GM19240 (cell line): ENCODE data around the gene CELF2.
"Not testable (repeated sequence)": the region's sequence is repeated elsewhere in the genome, so short reads cannot be mapped to it uniquely, and the experiment has no call there.

Experiments used
- DNase-seq: peaks from one replicate; pipeline ENCODE4 v3.0.0; 2011; ENCODE audit warnings: low spot score; ENCODE audit not compliant: insufficient read length

The CELF2 gene

DNA sequence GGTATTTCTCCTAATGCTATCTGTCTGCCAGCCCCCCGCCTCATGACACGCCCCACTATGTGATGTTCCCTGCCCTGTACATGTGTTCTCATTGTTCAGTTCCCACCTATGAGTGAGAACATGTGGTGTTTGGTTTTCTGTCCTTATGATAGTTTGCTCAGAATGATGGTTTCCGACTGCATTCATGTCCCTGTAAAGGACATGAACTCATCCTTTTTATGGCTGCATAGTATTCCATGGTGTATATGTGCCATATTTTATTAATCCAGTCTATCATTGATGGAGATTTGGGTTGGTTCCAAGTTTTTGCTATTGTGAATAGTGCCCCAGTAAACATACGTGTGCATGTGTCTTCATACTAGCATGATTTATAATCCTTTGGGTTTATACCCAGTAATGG is 109.3 kb downstream of the CELF2 start:
- DNase-seq: not testable (repeated sequence)

DNA sequence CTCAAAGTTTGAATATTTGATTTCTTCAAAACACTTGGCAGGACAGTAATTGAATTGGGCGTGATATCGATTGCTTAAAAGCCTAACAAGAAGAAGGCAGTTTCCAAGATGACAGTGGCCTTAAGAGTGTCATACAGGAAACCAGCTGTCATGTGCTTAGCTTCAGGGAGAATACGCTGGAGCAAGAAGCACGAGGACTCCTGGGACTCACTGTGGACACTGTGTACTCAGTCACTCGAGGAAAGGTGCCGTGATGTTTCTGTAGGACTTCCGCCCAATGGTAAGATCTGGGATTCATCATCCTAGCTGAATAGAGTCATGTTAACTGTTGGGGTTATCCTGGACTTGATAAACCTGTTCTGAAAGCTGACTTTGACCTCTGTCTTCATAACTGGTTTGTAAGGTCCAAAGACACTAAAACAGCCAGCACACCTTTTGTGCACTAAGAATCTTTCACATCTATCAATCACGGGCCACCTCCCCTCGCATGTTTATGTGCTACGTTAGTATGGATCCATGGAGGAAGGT is 113.5 kb downstream of the CELF2 start:
- DNase-seq: no peak

DNA sequence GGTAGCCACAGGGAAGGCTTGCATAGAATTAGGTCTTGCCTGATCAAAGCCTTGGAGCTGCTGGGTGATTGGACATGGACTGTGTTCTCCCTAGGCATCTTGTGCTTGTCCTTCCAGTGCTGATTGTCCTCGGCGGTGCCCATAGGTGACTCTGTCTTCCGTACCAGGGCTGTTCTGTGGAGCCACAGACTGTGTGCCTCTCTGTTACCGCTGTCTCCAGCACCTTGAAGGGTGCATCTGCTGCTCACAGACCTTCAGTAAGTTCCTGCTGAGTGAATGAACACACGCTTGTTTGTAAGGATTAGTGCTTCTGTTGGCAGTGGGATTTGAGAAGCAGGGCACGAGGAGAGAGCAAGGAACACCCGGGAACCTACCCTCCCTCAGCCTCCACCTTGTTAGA is 116.7 kb downstream of the CELF2 start:
- DNase-seq: no peak

DNA sequence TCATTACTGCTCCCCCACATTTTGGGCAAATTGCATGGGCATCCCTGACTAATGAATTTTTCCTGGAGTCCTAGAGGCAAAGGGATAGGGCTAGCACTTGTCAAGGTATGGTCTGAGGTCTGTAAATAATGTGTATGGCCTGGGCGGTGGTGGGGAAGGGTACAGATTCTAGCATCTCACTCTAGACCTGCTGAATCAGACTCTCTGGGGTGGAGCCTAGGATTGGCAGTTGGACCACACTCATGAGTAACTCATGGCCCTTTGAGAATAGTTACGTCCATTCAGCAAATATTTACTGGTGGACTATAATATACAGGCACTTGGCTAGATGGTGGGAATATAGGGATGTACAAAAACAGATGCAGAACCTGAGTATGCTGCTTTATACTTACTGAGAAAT is 118.0 kb downstream of the CELF2 start:
- no peak for DNase-seq

DNA sequence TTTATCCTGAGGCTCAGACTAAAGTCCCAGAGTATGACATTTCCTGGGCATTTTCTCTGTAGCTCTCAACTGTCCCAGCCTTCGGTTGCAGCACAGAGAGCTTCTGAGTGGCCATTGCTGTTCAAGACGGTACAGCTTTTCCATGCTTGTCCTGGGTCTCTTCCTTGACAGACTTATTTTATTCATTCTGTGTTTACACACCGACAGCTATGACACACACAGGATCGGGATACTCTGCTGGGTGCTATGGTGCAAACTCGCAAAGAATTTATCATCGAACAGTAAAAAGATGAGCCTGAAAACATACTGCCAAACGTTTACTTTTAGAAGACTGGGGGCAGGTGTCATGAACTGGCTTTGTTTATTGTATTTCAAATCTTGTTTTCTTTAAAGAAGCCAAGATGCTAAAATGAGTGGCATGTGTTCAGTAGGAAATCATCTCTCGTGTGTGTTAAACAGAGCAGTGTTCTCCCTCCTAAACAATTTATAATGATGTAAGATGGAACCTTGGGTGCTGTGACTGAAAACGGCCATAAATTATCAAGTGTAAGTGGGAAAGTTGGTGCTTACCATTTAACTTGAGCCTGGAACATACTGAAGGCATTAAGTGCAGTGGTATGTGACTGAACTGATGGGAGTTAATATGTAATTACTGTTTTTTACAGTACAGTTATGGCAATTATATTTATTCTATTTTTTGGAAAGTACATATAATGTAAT is 120.8 kb downstream of the CELF2 start:
- DNase-seq: no peak

DNA sequence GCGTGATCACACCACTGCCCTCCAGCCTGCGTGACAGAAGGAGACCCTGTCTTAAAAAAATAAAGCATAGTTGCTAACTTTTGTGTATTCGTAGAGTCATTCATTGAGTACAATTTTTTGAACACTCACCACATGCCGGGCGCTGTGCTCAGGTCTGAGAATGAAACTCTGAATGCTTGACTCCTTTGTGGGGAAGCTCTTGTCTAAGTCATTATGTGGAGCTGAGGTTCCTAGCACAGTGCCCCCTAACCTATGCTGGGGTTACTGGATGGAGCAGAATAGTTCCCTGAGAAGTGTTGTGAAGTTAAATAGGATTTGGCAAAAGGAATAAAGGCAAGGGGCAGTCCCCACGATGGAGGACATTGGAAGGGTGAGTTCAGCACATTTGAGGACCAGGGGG is 123.3 kb downstream of the CELF2 start:
- no peak for DNase-seq

DNA sequence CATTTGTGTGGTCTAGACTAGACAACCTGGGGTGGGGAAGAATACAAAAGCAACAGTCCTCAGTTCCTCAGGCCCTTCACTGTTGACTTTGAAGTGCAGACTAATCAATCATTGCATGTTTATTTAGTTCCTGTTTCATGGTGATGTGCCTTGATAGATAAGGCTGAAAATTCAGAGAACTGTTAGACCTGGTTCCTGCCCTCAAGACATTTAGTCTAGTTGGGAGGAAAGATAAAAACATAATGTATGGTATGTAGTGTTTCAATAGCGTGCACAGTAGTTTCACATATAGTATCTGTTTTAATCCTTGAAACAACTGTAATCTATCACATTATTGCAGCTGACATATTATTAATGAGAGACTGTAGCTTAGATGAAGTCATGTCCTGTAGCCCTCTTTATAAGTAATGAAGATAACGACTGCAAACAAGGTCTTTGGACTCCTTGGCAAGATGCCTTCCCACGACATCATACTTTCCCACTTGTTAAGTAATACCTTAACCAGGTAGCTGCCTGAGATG is 124.0 kb downstream of the CELF2 start:
- no peak for DNase-seq

DNA sequence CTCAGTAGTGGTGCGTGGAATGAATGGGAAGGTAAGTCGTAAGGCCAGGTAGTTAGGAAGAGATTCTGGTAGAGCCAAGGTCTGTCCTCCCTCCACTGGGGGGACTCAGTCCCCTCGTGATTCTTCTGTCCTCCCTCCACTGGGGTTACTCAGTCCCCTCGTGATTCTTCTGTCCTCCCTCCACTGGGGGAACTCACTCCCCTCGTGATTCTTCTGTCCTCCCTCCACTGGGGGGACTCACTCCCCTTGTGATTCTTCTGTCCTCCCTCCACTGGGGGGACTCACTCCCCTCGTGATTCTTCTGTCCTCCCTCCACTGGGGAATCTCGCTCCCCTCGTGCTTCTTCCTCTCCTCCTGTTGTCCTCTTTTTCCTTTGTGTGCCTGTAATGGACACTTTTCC is 125.1 kb downstream of the CELF2 start:
- no peak for DNase-seq

DNA sequence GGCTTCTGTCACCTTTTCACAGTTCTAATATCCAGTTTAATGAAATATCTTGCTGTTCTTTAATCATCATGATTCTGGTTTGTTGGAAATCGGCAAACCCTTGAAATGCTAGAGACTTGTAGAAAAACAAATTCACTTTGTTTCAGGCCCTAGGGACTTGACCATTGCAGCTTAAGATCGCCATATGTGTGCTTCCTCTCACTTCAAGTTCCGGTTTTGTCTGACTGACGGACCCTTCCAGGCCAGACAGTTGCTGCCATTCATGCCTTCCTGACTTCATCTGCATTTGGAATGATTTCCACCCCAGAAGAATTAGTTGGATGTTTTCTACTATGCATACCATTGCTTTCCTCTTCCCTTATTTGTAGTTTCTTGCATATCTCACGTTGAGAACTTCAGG is 125.6 kb downstream of the CELF2 start:
- no peak for DNase-seq

DNA sequence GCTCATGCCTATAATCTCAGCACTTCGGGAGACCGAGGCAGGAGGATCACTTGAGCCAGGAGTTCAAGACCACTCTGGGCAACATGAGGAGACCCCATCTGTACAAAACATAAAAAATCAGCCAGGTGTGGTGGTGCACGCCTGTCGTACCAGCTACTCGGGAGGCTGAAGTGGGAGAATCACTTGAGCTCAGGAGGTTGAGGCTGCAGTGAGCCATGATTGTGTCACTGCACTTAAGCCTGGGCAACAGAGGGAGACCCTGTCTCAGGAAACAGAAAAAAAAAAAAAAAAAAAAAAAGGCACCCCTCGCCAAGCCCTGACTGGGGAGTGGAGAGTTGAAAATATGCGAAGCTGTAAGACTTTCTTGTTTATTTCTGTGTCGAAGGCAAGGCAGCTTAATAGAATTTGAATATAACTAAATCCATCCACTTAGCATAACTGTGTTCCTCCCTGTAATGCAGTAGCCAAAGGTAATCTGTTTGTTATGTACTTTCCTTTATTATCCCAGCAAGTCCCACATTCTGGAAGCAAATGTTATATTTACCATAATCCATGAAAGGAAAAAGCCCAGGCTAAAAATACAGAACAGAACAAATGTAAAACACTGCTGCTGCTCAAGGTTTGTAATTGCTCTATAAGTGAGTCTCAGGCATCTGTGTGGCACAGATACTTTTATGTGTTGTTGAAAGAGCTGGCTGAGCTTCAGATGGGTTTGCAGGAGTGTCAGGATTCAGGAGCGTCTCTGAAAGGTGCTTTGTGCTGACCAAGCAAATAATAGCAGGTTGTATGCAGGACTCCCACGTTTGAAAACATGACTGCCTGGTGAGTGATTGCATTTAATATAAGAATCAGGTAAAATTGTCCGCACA is 127.2 kb downstream of the CELF2 start:
- DNase-seq: no peak

DNA sequence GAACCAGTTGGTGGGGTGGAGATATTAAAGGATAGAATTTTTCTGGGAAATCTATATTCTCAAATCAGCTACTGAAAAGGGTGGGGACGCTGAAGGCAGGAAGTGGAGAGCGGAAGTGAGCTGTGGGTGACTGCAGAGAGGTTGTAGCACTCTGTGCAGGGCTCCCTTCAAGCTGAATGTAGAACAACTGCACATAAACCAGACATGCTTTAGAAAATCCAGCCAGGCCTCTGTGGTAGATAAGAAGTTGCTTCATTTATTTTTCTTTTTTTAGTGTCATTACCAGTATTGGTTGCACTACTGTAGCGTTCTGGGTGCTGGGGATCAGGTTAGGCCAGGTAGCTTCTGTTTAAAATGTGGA is 127.8 kb downstream of the CELF2 start:
- DNase-seq: no peak

DNA sequence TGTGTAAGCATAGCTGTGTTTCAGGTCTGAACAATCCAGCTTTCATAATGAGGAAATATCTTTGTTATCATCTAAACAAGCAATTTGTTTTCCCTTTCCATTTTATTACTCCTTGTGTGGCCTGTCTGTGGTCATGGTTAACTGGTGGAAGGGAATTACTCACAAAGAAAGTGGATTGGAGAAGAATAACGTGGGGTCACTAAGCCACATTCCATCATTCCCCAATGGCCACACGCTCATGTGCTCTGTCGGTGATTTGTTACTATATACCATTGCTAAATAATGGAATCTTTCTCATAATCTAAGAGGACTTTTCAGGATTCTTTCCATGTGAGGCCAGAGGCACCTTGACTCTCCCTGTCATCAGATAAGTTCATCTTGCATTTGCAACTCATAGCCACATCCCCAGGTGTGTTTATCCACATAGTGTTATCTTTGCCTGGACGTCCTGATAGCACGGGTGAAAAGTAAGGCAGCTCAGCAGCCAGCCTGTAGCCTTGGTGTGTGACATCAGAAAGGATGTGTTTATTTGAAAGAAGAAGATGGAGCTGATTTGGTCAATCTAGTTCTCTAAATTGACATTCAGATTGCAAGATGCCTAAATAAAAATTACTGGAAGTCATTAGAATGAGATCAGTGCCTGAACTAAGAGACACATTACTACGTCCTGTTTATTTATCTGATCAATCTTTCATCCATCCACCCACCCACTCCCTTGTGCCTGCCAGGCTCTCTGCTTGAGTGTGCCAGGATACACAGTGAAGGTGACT is 128.9 kb downstream of the CELF2 start:
- DNase-seq: no peak

DNA sequence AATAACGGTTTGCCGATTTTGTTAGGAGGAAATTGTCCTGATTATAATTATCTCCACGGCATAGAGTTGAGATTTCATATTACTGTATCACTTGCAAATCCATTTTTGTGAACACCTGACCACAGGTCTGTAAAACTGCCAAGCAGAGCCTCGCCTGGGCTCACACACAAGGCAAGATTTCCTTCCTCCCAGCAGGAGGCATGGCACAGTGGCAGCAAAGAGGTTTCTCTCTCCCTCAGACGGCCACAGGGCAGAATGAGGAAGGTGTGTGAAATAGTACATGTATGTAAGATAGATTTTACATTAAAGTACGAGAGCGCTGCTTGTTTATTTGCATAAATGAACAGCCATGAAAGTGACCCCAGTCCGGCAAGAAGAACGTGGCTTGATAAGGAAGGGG is 130.1 kb downstream of the CELF2 start:
- DNase-seq: no peak

DNA sequence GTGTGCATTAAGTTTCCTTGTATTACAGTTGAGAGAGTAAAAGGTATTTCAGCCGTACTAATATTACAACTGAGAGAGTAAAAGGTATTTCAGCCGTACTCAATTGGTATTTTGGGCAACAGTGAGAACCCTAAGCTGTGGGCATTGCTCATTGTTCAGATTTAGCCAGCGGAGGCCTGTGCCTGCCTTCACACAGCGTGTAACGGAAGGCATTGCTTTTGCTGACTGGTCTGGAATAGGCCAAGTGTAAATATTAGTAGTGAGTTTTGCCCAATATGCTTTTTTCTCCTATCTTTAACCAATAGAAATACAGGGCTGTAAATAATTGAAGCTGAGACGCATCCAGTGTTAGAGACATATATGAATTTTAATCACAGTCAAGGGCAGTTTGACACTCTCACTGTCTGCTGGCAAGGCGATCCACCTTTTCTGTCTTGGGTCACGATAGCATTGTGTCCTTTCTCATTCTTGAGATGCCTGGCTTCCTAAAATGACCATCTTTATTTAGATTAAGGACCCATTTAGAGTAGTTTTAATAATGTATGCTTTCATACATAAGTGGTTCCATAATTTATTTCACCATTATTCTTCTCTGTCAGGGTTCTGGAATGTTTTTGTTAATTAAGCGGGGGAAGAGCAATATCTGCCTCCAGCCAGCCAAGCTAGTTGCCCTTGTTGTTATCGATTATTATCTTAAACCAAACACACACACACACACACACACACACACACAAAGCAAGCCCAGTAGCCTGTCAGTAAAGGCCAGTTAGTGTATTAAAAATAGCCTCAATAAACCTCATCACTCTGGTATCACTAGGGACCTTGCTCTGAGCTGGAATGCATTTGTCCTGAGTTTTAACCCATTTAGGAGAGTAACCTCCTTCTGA is 130.7 kb downstream of the CELF2 start:
- DNase-seq: no peak

DNA sequence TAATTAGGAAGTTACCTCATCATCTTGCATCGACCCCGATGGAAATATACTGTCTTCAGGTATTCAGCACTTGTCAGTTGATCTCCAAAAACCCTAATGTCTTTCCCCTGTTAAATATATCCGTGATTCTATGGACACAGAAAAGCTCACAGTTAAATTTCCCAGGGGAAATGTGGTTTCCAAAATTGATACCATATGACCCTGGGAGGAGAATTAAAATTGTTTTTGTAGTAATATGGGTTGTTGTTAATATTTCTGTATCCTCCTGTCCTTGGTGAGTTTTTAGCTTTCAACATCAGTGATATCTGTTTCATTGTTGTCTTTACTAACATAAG is 132.1 kb downstream of the CELF2 start:
- no peak for DNase-seq

DNA sequence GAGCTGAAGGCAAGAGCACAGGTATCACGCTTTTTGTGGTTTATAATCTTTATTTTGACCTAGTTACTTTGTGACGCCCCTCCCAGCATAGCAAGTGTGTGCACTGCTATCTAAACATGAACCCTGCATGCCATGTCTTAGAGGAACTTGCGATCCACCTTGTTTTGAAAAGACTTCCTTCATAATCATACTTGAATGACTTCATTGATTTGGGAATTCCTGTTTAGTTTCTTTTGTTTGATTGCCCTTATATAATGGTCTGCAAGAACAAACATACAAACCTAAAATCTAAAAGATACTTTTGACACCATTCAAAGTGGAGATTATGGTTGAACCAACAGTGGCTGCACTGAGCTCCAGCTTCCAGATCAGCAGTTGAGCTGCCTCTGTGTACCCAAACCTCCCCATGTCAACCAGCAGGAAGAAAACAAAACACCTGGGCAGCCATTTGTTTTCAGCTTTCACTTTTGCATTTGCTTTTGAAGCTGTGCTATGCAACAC is 132.6 kb downstream of the CELF2 start:
- DNase-seq: no peak

DNA sequence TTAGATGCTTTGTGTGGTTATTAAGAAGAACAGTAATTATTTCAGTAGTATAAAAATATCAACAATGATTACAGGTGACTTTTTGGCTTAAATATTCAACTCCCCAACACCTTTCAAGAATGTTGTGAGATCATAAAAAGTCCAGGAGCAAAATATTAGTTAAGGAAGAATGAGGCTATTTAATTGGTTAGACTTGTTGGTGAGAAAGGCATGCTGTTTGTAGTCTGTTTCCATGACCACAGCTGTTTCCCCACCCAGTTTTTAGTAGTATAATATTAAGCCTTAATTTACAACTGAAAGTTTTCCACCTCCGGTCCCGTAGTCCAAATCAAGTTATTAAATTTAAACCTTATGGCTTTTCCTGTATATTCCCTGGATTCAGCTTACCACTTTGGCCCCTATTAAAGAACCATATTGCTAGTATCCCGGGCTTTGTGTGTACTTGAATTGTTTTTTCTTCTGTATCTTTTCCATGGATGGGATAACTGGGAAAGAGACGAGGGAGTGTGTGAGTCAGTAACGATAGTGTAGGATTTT is 133.3 kb downstream of the CELF2 start:
- no peak for DNase-seq

DNA sequence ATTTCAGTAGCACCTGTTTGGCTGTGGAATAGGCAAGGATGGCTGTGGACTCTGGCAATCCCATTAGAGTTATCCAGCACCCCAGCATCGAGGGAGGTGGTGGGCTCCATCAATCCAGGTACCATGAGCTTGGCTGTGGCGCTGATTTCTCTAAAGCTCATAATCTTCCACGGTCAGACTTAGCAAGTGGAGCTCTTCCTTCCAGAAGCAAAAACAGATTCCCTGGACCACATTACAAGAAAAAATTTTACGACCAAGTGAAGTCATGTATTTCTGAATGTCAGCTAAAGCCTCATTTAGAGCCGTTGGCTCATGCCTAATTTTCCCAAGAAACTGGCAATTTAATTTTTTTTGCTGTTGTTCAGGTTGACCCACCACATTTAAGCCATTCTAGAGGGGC is 135.1 kb downstream of the CELF2 start:
- DNase-seq: no peak

DNA sequence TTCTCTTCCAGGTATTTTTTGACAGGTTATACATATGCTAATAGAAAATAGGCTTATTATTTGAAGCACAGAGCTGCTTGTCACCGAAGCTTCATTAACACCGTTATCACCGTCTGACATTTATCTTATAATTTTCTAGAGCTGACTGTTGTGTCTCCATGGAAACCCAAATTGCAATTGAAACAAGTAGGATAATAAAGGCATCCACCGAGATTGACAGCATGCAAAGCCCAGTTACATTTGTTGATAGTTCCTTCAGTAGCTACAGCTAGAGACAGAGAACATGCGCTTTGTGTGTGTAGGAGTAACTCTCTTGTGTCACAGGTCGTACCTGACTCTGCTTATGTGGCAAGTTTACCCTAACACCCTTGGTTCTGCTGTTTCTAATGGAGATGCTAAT is 135.6 kb downstream of the CELF2 start:
- DNase-seq: no peak

DNA sequence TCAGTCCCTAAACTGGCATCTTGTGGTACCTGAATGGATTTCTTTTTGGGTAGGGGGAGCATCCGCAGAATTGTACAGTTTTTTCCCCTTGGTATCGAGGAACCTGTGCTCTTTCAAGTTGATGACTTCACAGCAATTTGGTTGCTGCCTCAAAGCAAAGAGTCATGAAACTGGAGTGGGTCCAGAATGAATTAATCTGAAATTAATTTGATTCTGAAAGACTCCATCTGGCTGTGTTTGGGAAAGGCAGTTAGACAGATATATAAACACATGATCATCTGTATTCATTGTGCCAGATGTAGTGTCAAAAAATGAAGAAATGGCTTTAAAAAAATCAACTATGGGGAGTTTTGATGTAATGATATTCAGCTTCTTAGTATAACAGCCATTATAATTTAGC is 136.1 kb downstream of the CELF2 start:
- DNase-seq: no peak
